Panc1 (cell line): ENCODE data around the gene NOTUM. TPM values are rescaled to one million over a fixed set of nuclear protein-coding genes. Genes with fewer than 3 reads are reported as not detected.

ENCODE experiments used
- ATAC-seq: fragments of 200-7000 bp; cut with Tn5 transposase; 2 replicates; pipeline ENCODE4 v1.9.1; 2020; ENCODE audit warnings: mild to moderate bottlenecking, moderate library complexity
- BruUV-seq: library from RNA; stranded (reverse); fragments of 400-500 nt; replicated peaks from 2 replicates; lab custom pipeline; 2021; lab: Mats Ljungman, UMichigan
- CTCF ChIA-PET: fragments of 300-600 bp; sonication (Branson Sonifier 250); formaldehyde crosslinking; loops from one replicate; lab custom pipeline; 2022; ENCODE audit warnings: antibody characterized with exemption; lab: Charles Lee
- POLR2A ChIA-PET: fragments of 300-600 bp; sonication (Branson Sonifier 250); formaldehyde crosslinking; loops from one replicate; lab custom pipeline; 2022; ENCODE audit warnings: antibody characterized with exemption; lab: Charles Lee
- DNase-seq: peaks from one replicate; pipeline ENCODE4 v3.0.0-alpha.2; 2010; ENCODE audit warnings: low read depth, low spot score
- H3K27ac ChIP-seq: 2 replicates; pipeline ENCODE4 v1.5.1; 2011; ENCODE audit warnings: mild to moderate bottlenecking, low read length, inconsistent platforms
- H3K27me3 ChIP-seq: fragments of 200-500 bp; sonication (Bioruptor generic); 2 replicates; pipeline ENCODE4 v1.6.0; 2014; ENCODE audit warnings: low read length, inconsistent platforms; ENCODE audit not compliant: control insufficient read depth, insufficient read depth
- H3K36me3 ChIP-seq: fragments of 200-500 bp; sonication (Bioruptor generic); 2 replicates; pipeline ENCODE4 v1.5.1; 2014; ENCODE audit warnings: inconsistent platforms, mild to moderate bottlenecking, low read length, moderate library complexity; ENCODE audit not compliant: control insufficient read depth, insufficient read depth
- H3K4me1 ChIP-seq: 2 replicates; pipeline ENCODE4 v1.5.1; 2011; ENCODE audit warnings: inconsistent platforms, mild to moderate bottlenecking, low read length, moderate library complexity; ENCODE audit not compliant: control insufficient read depth, insufficient read depth
- H3K4me3 ChIP-seq, 2 experiments: 2 replicates each; pipeline ENCODE4 v1.5.1; 2011 to 2012; ENCODE audit warnings: low read depth in 2 of 2, low read length in 2 of 2, mild to moderate bottlenecking in 2 of 2, inconsistent platforms in 1 of 2, moderate library complexity in 1 of 2
- H3K9me3 ChIP-seq: fragments of 200-500 bp; sonication (Bioruptor generic); 2 replicates; pipeline ENCODE4 v1.5.1; 2014; ENCODE audit warnings: low read depth, mild to moderate bottlenecking, inconsistent platforms, low read length, moderate library complexity; ENCODE audit not compliant: control insufficient read depth, insufficient read depth
- CTCF ChIP-seq: fragments of 450-650 bp; IDR thresholded peaks from 2 replicates; pipeline ENCODE4 v1.5.1; 2017; ENCODE audit warnings: mild to moderate bottlenecking
- POLR2AphosphoS5 ChIP-seq: IDR thresholded peaks from 2 replicates; pipeline ENCODE4 v1.6.1; 2012; ENCODE audit warnings: mild to moderate bottlenecking, low read depth, low read length, moderate library complexity
- REST ChIP-seq, 2 experiments: IDR thresholded peaks; 2 replicates each; pipeline ENCODE4 v1.6.1; 2011 to 2012; ENCODE audit warnings: low read depth in 2 of 2, control low read depth in 1 of 2, low read length in 1 of 2, mild to moderate bottlenecking in 1 of 2, moderate library complexity in 1 of 2; ENCODE audit not compliant: insufficient read depth in 1 of 2
- SIN3A ChIP-seq: IDR thresholded peaks from 2 replicates; pipeline ENCODE4 v1.6.1; 2012; ENCODE audit warnings: low read depth, mild to moderate bottlenecking, low read length, moderate library complexity, borderline replicate concordance; ENCODE audit not compliant: insufficient read depth
- TCF7L2 ChIP-seq: IDR thresholded peaks from 2 replicates; pipeline ENCODE4 v1.6.1; 2011; ENCODE audit warnings: mild to moderate bottlenecking, low read depth, low read length, inconsistent platforms
- in situ Hi-C: cut with HindIII; loops from 2 replicates; pipeline ENCODE4 v1.10.0; 2016; ENCODE audit warnings: low sequenced_read_pairs, low pct_unique_long_range_greater_than_20kb
- intact Hi-C: fragments of 100-400 bp; cut with micrococcal nuclease; formaldehyde crosslinking; loops from one replicate; pipeline ENCODE4 v1.10.0; 2022; ENCODE audit not compliant: unreplicated experiment
- total RNA-seq: library from RNA; stranded (reverse); gene quantifications from one replicate; pipeline ENCODE4 v1.2.1, GENCODE V29; 2021; ENCODE audit not compliant: unreplicated experiment

NOTUM gene
- total RNA-seq, 1 experiment from 2014 or later = 2.0 TPM

- no peak within 1 kb of the TSS for H3K4me3 ChIP-seq
- ATAC-seq (no peak), DNase-seq (no peak)
- ChIA-PET CTCF (no interaction called here), POLR2A (no interaction called here)
- no peaks in the 10 kb centered on the region for H3K9me3 ChIP-seq
- H3K27ac ChIP-seq = no peak within 1 kb of the TSS
- H3K4me1 ChIP-seq = no peaks in the 10 kb centered on the region
- TF ChIP-seq REST (IDR thresholded peaks at IDR 0.05; ENCODE audit: insufficient read depth in 1 of 2, low read depth in 2 of 2, low read length in 1 of 2) (no peak), SIN3A (no peak), TCF7L2 (no peak), CTCF (no peak), POLR2AphosphoS5 (no peak)
- intact Hi-C loops (no loop called here), in situ Hi-C loops (no loop called here)
- BruUV-seq = no TSS peak
- no peaks in the 10 kb centered on the region for H3K27me3 ChIP-seq
- no peaks in the 10 kb centered on the region for H3K36me3 ChIP-seq
These were observed 13.8 kb downstream of the NOTUM start, which contains the start of gene MYADML2 for GRCh38 chr17:81947189-81947588. MYADML2 (minus strand) TSS chr17:81947233; CDS start chr17:81941741, 5,492 bp downstream.

GRCh38 chr17:81944858-81945257, 16.1 kb downstream of the NOTUM start:
- DNase-seq (no peak), ATAC-seq (no peak)
- Histone ChIP-seq H3K9me3 (no peaks in the 10 kb centered on the region), H3K36me3 (no peaks in the 10 kb centered on the region), H3K27me3 (no peaks in the 10 kb centered on the region), H3K4me3 (no peak overlapping the region), H3K27ac (no peak overlapping the region), H3K4me1 (no peaks in the 10 kb centered on the region)
- POLR2A ChIA-PET = no interaction called here
- TF ChIP-seq SIN3A (no peak), TCF7L2 (no peak), CTCF (no peak), POLR2AphosphoS5 (no peak), REST (IDR thresholded peaks at IDR 0.05; ENCODE audit: insufficient read depth in 1 of 2, low read depth in 2 of 2, low read length in 1 of 2) (no peak)
- in situ Hi-C loops = no loop called here
- intact Hi-C loops = no loop called here
- no TSS peak for BruUV-seq
- CTCF ChIA-PET = interaction anchor here (0.7 kb wide), 1 partner anchor 289 kb away, joined by 3 read pairs; no protein-coding TSS in a partner anchor
